ENCODE measurements around the gene LPXN. TPM values are rescaled to one million over a fixed set of nuclear protein-coding genes. Genes with fewer than 3 reads are reported as not detected.

The LPXN gene
- 1 to 10 TPM; 1.0 to 2.2 (median 1.9) TPM for total RNA-seq

GRCh38 chr11:58575377-58576020, at the start of gene LPXN:
TSS of gene LPXN (minus strand) at chr11:58575856. CDS start at chr11:58575772, 84 bp downstream.
- ATAC-seq (no peak), DNase-seq (no peak)
- intact Hi-C loops (cut with DNase I; ENCODE audit: low total_unique reads) (loop anchor here (2.0 to 10.0 kb wide), 6 partner anchors 53 to 1092 kb away; partner anchors contain the start of genes FAM111A, MED19, OSBP and PATL1), in situ Hi-C loops (cut with MboI; ENCODE audit: low sequenced_read_pairs in 4 of 4) (loop anchor here in 3 of 4 donors (5.0 to 25.0 kb wide), 5 partner anchors 49 to 913 kb away; partner anchors contain the start of genes CLP1 (in 1 of the 3), CNTF (in 1 of the 3), MED19 (in 1 of the 3) and TMX2 (in 1 of the 3))
- peaks cover 45 to 50% of the 10 kb centered on the region in 2 donors for H3K4me1 ChIP-seq
- no peaks in the 10 kb centered on the region for H3K36me3 ChIP-seq
- H3K27ac ChIP-seq = peak within 1 kb of the TSS; percentile 98 to 100 (median 100)
- H3K4me3 ChIP-seq = peak within 1 kb of the TSS in 2 of 4 donors; percentile 91 to 95
- H3K9me3 ChIP-seq = no peaks in the 10 kb centered on the region
- TF ChIP-seq, protein P1, sequence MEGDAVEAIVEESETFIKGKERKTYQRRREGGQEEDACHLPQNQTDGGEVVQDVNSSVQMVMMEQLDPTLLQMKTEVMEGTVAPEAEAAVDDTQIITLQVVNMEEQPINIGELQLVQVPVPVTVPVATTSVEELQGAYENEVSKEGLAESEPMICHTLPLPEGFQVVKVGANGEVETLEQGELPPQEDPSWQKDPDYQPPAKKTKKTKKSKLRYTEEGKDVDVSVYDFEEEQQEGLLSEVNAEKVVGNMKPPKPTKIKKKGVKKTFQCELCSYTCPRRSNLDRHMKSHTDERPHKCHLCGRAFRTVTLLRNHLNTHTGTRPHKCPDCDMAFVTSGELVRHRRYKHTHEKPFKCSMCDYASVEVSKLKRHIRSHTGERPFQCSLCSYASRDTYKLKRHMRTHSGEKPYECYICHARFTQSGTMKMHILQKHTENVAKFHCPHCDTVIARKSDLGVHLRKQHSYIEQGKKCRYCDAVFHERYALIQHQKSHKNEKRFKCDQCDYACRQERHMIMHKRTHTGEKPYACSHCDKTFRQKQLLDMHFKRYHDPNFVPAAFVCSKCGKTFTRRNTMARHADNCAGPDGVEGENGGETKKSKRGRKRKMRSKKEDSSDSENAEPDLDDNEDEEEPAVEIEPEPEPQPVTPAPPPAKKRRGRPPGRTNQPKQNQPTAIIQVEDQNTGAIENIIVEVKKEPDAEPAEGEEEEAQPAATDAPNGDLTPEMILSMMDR (IDR thresholded peaks at IDR 0.05 in 4 of 5, conservative IDR thresholded peaks at IDR 0.05 in 1 of 5) = no peak
- no peak for TF ChIP-seq POLR2A (IDR thresholded peaks at IDR 0.05)
- no peaks in the 10 kb centered on the region for H3K27me3 ChIP-seq

GRCh38 chr11:58625086-58625485, 49.4 kb upstream of the LPXN start:
- H3K4me1 ChIP-seq = peaks cover 30 to 57% of the 10 kb centered on the region in 2 donors
- ATAC-seq (peak in 1 of 2 donors; percentile 37), DNase-seq (no peak)
- peak overlapping the region in 3 of 4 donors; percentile 11 to 78 (median 44) for H3K27ac ChIP-seq
- peaks cover 3 to 40% of the 10 kb centered on the region in 2 donors for H3K36me3 ChIP-seq
- no peaks in the 10 kb centered on the region for H3K9me3 ChIP-seq
- in situ Hi-C loops (cut with MboI; ENCODE audit: low sequenced_read_pairs in 4 of 4) (loop anchor here in 3 of 4 donors (5.0 to 25.0 kb wide), 3 partner anchors 48 to 512 kb away; partner anchors contain the start of genes LPXN (in 2 of the 3), ZFP91 (in 2 of the 3) and FAM111A (in 1 of the 3)), intact Hi-C loops (cut with DNase I; ENCODE audit: low total_unique reads) (no loop called here)
- no peaks in the 10 kb centered on the region for H3K27me3 ChIP-seq
- no peak overlapping the region for H3K4me3 ChIP-seq
- TF ChIP-seq, protein P1 (IDR thresholded peaks at IDR 0.05 in 4 of 5, conservative IDR thresholded peaks at IDR 0.05 in 1 of 5) = no peak
- no peak for TF ChIP-seq POLR2A (IDR thresholded peaks at IDR 0.05)

DNA sequence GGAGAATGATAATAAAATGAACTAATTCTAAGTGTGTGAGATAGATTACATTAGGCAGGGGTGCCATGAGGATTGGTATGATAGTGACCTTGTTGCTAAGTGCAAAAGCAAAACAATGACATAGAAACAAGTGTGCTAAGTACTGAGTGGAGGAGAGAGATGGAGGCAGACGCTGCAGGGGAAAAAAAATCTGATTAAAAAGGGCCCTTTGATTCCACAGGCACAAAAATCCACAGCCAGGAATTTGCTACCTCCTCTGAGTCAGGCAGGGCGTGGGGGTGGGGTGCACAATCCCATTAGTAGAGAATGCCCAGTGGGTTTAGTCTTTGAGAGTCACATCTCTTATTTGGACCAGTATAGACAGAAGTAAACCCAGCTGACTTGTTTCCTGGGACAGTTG, 46.7 kb upstream of the LPXN start, which contains the start of gene CNTF:
Gene CNTF, plus strand, starts transcription at position 322 of the 400 bp plus-strand sequence. CDS start 88 bp downstream, outside the sequence.
- in situ Hi-C loops (cut with MboI; ENCODE audit: low sequenced_read_pairs in 4 of 4) = loop anchor here in 1 of 4 donors (10.0 kb wide), 1 partner anchor 48 kb away; the partner anchor contains the start of genes LPXN and ZFP91

DNA sequence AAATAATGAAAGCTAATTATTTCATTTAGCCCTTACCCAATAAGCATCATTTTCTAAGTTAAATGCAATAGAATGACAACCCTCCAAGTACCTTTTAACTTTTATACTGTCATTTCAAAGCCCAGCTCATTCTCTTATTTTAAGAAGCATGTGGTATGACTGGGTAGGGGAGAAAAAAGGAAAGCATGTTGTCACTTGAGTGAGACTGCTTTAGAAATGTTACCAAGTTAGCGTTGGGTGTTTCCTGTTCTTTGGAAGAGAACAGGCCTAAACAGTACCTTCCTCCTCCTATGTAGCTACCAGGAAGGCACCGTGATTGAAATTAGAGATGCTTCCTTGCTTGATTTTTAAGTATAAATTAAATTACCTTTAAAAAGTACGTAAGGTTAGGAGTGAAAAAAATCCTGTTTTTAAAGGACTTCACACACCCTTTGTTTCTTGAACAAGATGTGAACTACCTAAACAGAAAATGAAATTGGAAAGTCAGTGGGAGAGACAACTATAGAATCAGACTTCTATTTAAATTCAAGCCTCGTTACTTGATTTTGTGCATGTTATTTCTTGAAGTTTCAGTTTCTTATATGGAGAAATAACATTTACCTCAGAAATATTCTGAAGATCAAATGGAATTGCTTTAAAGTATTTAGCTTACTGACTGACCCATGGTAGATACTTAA, 46.1 kb upstream of the LPXN start:
- DNase-seq (no peak), ATAC-seq (no peak)
- Histone ChIP-seq H3K4me3 (no peak overlapping the region), H3K27ac (no peak overlapping the region), H3K36me3 (peaks cover 3 to 63% of the 10 kb centered on the region in 2 donors), H3K4me1 (peaks cover 9 to 36% of the 10 kb centered on the region in 2 donors), H3K9me3 (no peaks in the 10 kb centered on the region), H3K27me3 (no peaks in the 10 kb centered on the region)
- in situ Hi-C loops (cut with MboI; ENCODE audit: low sequenced_read_pairs in 4 of 4) (loop anchor here in 1 of 4 donors (10.0 kb wide), 1 partner anchor 47 kb away; the partner anchor contains the start of genes LPXN and ZFP91), intact Hi-C loops (cut with DNase I; ENCODE audit: low total_unique reads) (no loop called here)
- TF ChIP-seq POLR2A (IDR thresholded peaks at IDR 0.05) = no peak
- TF ChIP-seq, protein P1 (IDR thresholded peaks at IDR 0.05 in 4 of 5, conservative IDR thresholded peaks at IDR 0.05 in 1 of 5) = no peak

More for the DNA sequence above, 46.7 kb upstream of the LPXN start, which contains the start of gene CNTF:
- Histone ChIP-seq H3K9me3 (no peaks in the 10 kb centered on the region), H3K27ac (no peak within 1 kb of the TSS), H3K4me1 (peaks cover 15 to 39% of the 10 kb centered on the region in 2 donors), H3K36me3 (peaks cover 3 to 57% of the 10 kb centered on the region in 2 donors), H3K27me3 (no peaks in the 10 kb centered on the region), H3K4me3 (no peak within 1 kb of the TSS)
- no peak for ATAC-seq
- no peak for DNase-seq
- no peak for TF ChIP-seq POLR2A (IDR thresholded peaks at IDR 0.05)
- intact Hi-C loops (cut with DNase I; ENCODE audit: low total_unique reads) = no loop called here
